GM18498 (cell line): ENCODE data around the gene EMC10.
A peak's percentile ranks its signal among the peaks of the same experiment; 100 is the strongest.

Experiments used
- ATAC-seq: cut with Tn5 transposase; IDR thresholded peaks from one replicate; pipeline ENCODE4 v1.9.1; 2021; ENCODE audit warnings: mild to moderate bottlenecking, moderate library complexity; ENCODE audit not compliant: unreplicated experiment

Gene EMC10

DNA sequence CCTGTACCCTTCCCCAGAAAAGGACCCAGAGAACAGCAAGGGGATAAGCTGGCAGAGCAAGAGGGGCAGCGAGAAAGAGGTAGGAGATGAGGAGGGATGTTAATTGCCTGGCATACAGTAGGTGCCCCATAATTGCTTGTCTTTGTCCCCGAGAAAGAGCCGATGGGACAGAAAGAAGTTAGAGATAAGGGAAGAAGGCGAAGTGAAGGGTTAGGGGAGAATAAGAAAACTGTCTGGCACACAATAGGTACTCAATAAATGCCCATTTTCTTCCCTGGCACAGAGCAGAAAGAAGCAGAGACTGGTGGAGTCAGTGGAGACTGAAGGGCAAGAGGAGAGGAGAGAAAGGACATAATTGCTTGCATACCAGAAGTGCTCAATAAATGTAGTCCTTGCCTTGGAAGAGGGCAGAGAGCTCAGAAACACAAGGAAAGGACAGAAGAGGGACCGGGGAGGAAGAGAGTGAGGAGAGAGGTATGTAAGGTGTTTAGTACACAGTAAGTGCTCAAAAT lies 18.8 kb downstream of the EMC10 start:
- no peak for ATAC-seq

GRCh38 chr19:50496189-50497021 lies 20.1 kb downstream of the EMC10 start:
- ATAC-seq: no peak

DNA sequence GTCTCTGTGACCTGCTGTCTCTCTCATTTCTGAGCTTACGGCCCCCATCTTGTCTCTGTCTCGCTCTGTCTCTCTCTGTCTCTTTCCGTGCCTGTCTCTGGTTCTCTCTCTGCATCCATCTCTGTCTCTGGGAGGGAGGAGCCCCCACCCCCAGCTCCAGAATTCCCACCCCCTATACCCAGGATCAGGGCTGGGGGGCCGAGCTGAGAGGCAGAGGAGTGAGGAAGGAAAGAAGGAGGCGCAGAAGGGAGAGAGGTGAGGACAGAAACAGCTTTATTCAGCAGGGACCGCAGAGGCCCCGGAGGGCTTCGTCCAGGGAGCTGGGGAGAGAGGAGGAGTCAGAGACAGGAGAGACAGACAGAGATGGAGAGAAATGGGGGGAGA lies 20.7 kb downstream of the EMC10 start:
- no peak for ATAC-seq

GRCh38 chr19:50498219-50499056 lies 22.1 kb downstream of the EMC10 start:
- ATAC-seq: no peak

DNA sequence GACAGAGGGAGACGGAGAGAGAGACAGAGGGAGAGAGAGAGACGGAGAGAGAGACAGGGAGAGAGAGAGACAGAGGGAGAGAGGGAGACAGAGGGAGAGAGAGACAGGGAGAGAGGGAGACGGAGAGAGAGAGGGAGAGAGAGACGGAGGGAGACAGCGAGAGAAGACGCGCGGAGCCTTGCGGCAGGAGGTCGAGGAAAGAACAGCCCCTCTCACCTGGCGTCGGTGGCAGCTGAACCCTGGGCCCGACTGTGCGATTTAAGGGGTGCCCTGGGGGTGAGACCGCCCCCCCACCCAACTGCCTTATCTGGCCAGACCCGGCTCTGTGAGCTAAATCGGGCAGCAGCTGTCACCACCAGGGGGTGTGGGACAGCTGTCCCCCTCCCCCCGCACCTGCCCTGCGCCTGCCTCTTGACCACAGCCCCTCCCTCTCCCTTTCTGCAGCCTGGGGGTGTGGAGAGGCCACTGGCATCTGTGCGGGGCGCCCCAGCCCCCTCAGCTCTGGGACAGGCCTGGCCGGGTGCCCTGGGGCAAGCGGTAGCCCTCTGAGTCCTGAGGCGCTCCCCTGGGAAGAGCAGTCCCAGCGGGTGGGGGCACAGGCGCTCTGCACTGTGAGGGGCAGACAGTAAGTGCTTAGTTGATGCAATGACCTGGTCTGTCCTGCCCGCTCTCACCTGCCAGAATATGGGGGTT lies 23.9 kb downstream of the EMC10 start:
- no peak for ATAC-seq

DNA sequence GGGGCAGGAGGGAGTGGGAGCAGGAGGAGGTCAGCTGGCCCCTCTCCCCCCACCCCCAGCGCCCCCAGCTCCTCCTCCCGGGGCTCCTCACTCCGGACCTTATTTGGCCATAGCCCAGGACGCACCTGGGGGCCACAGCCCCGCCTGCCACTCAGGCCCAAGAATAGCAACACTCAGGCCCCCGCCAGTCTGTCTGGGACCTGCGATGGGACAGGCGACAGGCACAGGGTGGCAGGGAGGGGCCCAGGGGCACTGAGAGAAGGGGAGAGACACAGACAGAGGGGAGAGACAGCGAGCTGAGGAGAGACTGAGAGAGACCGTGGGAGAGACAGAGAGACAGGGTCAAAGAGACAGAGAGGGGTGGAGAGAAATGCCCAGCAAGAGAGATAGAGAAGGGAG lies 24.4 kb downstream of the EMC10 start:
- ATAC-seq: no peak

DNA sequence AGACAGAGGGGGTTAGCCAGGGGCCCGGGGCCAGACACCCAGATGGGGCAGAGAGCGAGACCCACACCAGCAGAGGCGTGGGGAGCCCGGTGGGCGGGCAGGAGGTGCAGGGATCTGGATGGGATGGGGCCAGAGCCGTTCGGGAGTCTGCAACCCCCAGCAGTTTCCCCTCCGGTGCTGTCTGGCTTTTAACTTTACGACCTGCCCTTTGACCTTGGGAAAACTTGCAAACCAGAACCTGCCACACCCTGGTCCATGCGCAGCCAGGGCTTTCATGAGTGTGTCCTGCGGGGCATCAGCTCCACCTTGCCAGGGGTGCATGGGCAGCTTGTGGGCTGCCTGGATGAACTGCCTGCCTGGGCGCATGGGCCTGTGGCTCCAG lies 24.9 kb downstream of the EMC10 start:
- ATAC-seq: no peak

- ATAC-seq: no peak
Measured at GRCh38 chr19:50501568-50502475, 25.5 kb downstream of the EMC10 start.

DNA sequence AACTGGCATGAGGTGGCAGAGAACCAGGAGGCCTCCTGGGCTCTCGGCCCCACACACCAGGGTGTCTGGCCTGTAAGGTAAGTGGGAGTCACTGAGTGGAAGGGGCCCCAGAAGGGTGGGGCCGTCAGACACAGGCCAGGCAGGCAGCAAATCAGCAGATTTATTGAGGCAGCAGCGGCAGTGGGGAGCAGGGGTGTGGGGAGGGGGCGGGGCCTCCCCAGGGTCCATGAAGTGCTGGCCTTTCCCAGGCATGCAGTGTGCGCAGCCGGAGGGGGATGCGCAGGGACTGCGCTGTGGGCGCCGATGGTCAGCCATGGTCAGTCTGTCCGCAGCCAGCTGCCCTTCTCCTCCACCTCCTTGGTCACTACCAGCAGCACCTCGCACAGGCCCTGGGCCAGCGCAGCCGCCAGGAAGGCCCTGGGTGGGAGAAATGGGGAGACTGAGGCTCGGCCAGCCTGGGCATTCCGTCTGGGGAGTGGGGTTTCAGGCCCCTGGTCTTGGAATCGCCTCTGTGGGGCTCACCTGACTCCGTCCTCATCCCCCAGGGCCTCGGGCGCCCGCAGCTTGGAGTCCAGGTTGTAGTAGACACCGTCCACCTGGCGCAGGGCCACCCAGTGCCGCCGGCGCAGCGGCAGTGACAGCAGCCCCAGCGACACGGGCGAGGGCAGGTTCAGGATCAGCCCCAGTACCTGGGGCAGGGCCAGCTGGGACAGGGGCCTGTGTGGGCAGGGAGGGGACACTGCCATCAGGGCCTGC lies 29.7 kb downstream of the EMC10 start:
- ATAC-seq: no peak

- ATAC-seq: no peak
Measured at GRCh38 chr19:50506700-50507099, 30.4 kb downstream of the EMC10 start.

- no peak for ATAC-seq
Measured at GRCh38 chr19:50507376-50507775, 31.1 kb downstream of the EMC10 start.

GRCh38 chr19:50508843-50509190 lies 32.5 kb downstream of the EMC10 start:
- ATAC-seq: no peak

GRCh38 chr19:50509366-50509765 lies 33.1 kb downstream of the EMC10 start:
- no peak for ATAC-seq

DNA sequence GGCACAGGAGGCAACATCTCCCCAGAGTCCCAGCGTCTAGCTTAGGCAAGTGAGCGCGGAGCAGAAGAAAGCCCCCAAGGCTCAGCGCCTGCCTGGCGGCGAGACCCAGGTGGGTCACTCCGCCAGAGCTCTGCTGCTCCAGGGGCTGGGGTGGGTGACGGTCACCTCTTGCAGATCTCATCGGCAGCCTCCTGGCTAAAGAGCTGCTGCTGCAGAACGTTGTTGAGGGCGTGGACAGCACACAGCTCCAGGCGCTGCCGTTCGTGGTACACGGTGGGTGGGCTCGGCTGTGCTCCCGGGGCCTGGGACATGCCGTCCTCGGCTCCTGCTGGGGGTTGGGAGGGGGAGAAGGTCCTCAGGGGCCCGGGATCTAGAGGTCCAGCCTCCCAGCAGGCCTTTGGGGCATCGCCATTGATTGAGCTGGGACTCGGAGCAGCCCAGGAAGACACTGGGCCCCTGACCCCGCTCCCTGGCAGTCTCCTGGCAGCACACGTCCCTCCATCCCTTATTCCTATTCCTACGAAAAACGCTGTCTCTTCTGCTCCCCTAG lies 33.9 kb downstream of the EMC10 start:
- no peak for ATAC-seq

DNA sequence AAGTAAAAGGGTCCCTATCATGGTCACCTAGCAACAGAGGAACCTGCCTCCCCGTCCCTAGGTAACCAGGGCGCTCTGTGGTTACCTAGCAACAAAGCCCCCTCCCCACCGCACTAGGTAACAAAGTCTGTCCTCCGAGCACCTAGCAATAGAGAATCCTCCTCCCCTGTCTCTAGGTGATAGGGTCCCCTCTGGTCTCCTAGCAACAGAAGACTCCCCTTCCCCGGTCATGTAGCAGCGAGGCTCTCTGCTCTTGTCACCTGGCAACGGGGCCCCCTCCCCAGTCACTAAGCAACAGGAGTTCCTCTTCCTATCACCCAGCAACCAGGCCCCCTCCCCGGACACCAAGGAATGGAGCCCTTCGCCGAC lies 34.4 kb downstream of the EMC10 start:
- ATAC-seq: no peak

DNA sequence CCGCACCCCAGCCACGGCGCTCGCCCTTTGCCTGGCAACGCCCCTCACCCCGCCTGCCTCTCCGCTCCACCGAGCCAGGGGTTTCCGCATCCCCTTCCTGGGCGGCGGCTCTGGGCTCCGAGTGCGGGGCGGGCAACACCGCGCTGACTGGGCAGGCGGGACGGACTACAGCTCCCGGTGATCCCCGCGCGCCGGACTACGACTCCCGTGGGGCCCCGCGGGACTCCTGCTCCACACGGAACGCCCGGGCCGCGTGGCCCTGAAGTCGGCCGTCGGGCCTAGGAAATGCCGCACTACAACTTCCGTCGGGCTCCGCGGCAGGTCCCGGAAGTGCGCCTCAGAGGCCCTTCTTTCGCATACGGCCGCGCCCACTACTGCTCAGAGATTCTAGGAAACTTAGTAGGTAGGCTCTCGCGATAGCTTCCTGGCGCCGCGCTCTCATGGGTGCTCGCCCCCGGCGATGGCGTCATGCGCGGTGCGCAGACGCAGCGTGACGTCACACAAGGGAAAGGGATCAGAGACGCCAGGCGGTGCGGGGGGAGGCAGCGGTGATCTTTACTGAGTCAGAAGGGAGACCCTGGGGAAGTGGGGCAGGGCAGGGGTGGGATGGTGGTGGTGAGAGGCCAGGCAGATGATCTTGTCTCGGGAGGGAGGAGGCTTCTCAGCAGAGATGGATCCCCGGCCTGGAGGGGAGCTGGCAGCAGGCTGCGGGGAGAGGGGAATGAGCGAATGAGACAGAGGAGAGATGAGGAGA lies 34.9 kb downstream of the EMC10 start, which contains the start of gene JOSD2:
JOSD2 (minus strand) TSS at position 123 of the 754 bp plus-strand sequence. CDS start 760 bp downstream, outside the sequence.
- ATAC-seq: peak; percentile 86

DNA sequence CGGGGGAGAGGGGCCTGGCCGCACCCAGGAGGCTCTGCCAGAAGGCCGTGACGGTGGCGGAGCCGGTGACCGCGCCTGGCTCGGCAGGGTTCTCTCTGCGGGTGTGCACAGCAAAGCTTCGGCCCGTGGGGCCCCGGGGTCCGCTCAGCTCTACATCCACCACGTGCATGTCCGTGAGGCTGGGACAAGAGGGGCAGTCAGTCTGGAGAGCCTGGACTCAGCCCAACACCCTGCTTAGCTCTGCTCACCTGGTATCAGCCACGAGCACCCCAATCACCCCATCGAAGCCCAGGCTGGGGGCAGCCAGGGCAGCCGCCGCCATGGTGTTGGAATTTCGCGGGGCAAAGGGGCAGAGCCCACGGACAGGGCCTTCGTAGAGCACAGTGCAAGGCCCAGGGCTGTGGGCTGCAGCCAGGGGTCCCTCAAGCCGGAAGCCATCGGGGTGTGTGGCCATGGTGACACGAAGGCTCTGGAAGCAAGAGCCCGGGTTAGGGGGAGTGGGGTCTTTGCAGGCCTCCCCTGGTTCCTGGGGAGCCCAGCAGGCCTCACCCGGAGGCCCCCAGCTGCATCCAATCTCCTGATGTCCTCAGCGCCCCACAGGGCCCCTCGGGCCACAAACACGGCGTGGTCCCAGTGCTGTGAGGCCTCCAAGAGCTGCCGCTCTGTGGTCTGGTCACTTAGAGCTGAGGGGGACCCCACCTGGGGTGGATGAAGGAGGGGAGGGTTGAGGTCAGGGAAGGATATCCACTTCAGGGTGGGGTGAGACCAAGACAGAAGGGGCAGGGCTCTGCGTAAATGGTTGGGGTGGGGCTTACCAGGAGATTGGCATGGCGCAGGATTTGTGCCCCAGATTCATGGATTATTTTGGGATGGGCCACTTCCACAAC lies 36.0 kb downstream of the EMC10 start:
- ATAC-seq: no peak
